ENCODE results near the gene ITSN2. TPM values are rescaled to one million over a fixed set of nuclear protein-coding genes. Genes with fewer than 3 reads are reported as not detected.

ITSN2 gene
- total RNA-seq, 3 donors from 2014 or later, result 43.4 to 69.8 (median 46.5) TPM

GRCh38 chr2:24392542-24393059 lies 32.3 kb upstream of the ITSN2 start:
- H3K4me3 ChIP-seq, result no peak overlapping the region
- H3K27me3 ChIP-seq, result no peaks in the 10 kb centered on the region
- no peaks in the 10 kb centered on the region for H3K36me3 ChIP-seq
- no peaks in the 10 kb centered on the region for H3K4me1 ChIP-seq
- no peak overlapping the region for H3K27ac ChIP-seq
- DNase-seq (ENCODE audit: low spot score in 2 of 2), result no peak
- no peak for TF ChIP-seq POLR2AphosphoS5 (IDR thresholded peaks at IDR 0.05)
- TF ChIP-seq CTCF (IDR thresholded peaks at IDR 0.05), result no peak
- TF ChIP-seq POLR2A (IDR thresholded peaks at IDR 0.05), result no peak
- no peaks in the 10 kb centered on the region for H3K9me3 ChIP-seq
- intact Hi-C loops (cut with DNase I; ENCODE audit: low total_unique reads), result no loop called here

DNA sequence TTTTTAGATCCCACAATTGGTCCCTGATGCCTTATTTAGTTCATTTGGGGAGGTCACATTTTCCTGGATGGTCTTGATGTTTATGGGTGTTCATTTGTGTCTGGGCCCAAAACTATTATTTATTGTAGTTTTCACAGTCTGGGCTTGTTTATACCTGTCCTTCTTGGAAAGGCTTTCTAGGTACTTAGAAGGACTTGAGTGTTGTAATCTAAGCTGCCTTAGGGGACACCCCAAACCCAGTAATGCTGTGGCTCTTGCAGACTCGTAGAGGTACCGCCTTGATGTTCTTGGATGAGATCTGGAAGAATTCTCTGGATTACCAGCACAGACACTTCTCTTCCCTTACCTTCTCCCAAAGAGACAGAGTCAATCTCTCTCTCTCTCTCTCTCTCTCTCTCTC lies 25.0 kb upstream of the ITSN2 start:
- intact Hi-C loops (cut with DNase I; ENCODE audit: low total_unique reads), result no loop called here
- TF ChIP-seq POLR2AphosphoS5 (IDR thresholded peaks at IDR 0.05), result no peak
- TF ChIP-seq CTCF (IDR thresholded peaks at IDR 0.05), result no peak
- TF ChIP-seq POLR2A (IDR thresholded peaks at IDR 0.05), result no peak
- no peaks in the 10 kb centered on the region for H3K27me3 ChIP-seq
- no peaks in the 10 kb centered on the region for H3K4me1 ChIP-seq
- no peak overlapping the region for H3K27ac ChIP-seq
- H3K4me3 ChIP-seq, result no peak overlapping the region
- DNase-seq (ENCODE audit: low spot score in 2 of 2), result no peak
- H3K9me3 ChIP-seq, result no peaks in the 10 kb centered on the region
- no peaks in the 10 kb centered on the region for H3K36me3 ChIP-seq

- no peak overlapping the region for H3K4me3 ChIP-seq
- H3K27me3 ChIP-seq, result no peaks in the 10 kb centered on the region
- intact Hi-C loops (cut with DNase I; ENCODE audit: low total_unique reads), result no loop called here
- H3K4me1 ChIP-seq, result no peaks in the 10 kb centered on the region
- DNase-seq (ENCODE audit: low spot score in 2 of 2), result no peak
- H3K36me3 ChIP-seq, result no peaks in the 10 kb centered on the region
- no peak overlapping the region for H3K27ac ChIP-seq
- TF ChIP-seq POLR2AphosphoS5 (IDR thresholded peaks at IDR 0.05), result peak in 1 of 3 donors; percentile 36
- TF ChIP-seq POLR2A (IDR thresholded peaks at IDR 0.05), result no peak
- peak in 2 of 3 donors; percentile 31 to 45 for TF ChIP-seq CTCF (IDR thresholded peaks at IDR 0.05)
- no peaks in the 10 kb centered on the region for H3K9me3 ChIP-seq
These were observed 22.2 kb upstream of the ITSN2 start for GRCh38 chr2:24382363-24383073.

DNA sequence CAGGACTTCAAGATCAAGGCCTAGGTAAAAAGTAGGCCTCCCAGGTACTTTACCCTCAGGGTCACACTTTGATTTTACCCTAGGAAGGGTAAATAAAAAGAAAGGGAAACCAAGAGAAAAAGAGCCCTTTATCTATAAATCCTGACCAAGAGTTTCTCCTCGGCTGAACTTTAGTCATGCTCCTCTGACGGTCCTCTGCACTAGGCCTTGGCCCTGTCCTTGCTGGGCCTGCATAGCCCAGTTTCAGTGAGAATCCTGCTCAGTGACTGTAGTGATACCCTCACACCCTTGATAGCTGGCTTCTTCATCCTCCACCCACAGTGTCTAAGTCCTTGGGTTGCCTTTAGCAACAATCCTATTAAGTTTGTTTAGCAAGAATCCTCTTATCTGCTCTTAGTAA lies 20.5 kb upstream of the ITSN2 start:
- no peak for DNase-seq (ENCODE audit: low spot score in 2 of 2)
- Histone ChIP-seq H3K4me1 (no peaks in the 10 kb centered on the region), H3K27ac (no peak overlapping the region), H3K36me3 (no peaks in the 10 kb centered on the region), H3K27me3 (no peaks in the 10 kb centered on the region), H3K9me3 (no peaks in the 10 kb centered on the region), H3K4me3 (no peak overlapping the region)
- intact Hi-C loops (cut with DNase I; ENCODE audit: low total_unique reads), result no loop called here
- TF ChIP-seq CTCF (IDR thresholded peaks at IDR 0.05) (no peak), POLR2AphosphoS5 (IDR thresholded peaks at IDR 0.05) (no peak), POLR2A (IDR thresholded peaks at IDR 0.05) (no peak)

- Histone ChIP-seq H3K4me3 (no peak overlapping the region), H3K27ac (no peak overlapping the region), H3K36me3 (no peaks in the 10 kb centered on the region), H3K27me3 (no peaks in the 10 kb centered on the region), H3K9me3 (no peaks in the 10 kb centered on the region), H3K4me1 (no peaks in the 10 kb centered on the region)
- no peak for DNase-seq (ENCODE audit: low spot score in 2 of 2)
- intact Hi-C loops (cut with DNase I; ENCODE audit: low total_unique reads), result no loop called here
- TF ChIP-seq CTCF (IDR thresholded peaks at IDR 0.05) (no peak), POLR2A (IDR thresholded peaks at IDR 0.05) (no peak), POLR2AphosphoS5 (IDR thresholded peaks at IDR 0.05) (no peak)
These were observed 15.2 kb upstream of the ITSN2 start for GRCh38 chr2:24375349-24376087.

Data from breast epithelium (tissue), 4 donors.